ENCODE results near the gene GRIN2A. TPM values are rescaled to one million over a fixed set of nuclear protein-coding genes. Genes with fewer than 3 reads are reported as not detected.

Gene GRIN2A
- total and polyA plus RNA-seq, 2 donors (not counting 1 experiment from before 2014, with no cell fraction given), result 0.44 TPM; not detected in 1

GRCh38 chr16:9708972-9709620 lies 473.1 kb downstream of the GRIN2A start:
- TF ChIP-seq EZH2 (IDR thresholded peaks at IDR 0.05; ENCODE audit: borderline replicate concordance, insufficient read depth, low read depth, low read length, poor library complexity, severe bottlenecking) (no peak), CTCF (IDR thresholded peaks at IDR 0.05) (no peak)
- no peaks in the 10 kb centered on the region for H3K36me3 ChIP-seq (replicated peaks in 1 of 2; ENCODE audit: control extremely low read depth in 1 of 2, control insufficient read depth in 1 of 2, extremely low read depth in 1 of 2, insufficient read depth in 2 of 2, low read length in 1 of 2)
- no peak overlapping the region for H3K27ac ChIP-seq (ENCODE audit: low read length in 2 of 2)
- H3K4me1 Mint-ChIP-seq, result no peaks in the 10 kb centered on the region
- no peak for ATAC-seq (ENCODE audit: low read depth)
- peaks cover 2% of the 10 kb centered on the region for H3K9me3 Mint-ChIP-seq (ENCODE audit: insufficient read depth)
- H3K9ac ChIP-seq (ENCODE audit: low read length), result no peak overlapping the region
- no peak overlapping the region for H3K4me3 Mint-ChIP-seq
- H4K20me1 ChIP-seq (ENCODE audit: control insufficient read depth, insufficient read depth, low read length, poor library complexity, severe bottlenecking), result no peaks in the 10 kb centered on the region
- DNase-seq, result no peak
- H3K27ac Mint-ChIP-seq, result no peak overlapping the region
- peaks cover 0 to 4% (median 0%) of the 10 kb centered on the region in 4 experiments for H3K27me3 ChIP-seq (replicated peaks in 1 of 4; ENCODE audit: control extremely low read depth in 1 of 4, control insufficient read depth in 3 of 4, insufficient read depth in 4 of 4, low read length in 3 of 4)
- POLR2A ChIA-PET, result no interaction called here
- no peaks in the 10 kb centered on the region for H3K79me2 ChIP-seq (ENCODE audit: control insufficient read depth, insufficient read depth, low read length)
- peaks cover 19% of the 10 kb centered on the region for H3K27me3 Mint-ChIP-seq
- WGBS (ENCODE audit: insufficient coverage), result 53% methylated on average over 2 of the region's 5 CpGs
- no peak overlapping the region for H3K4me3 ChIP-seq (ENCODE audit: control extremely low read depth in 1 of 5, extremely low read depth in 1 of 5, insufficient read depth in 1 of 5, low read depth in 2 of 5, low read length in 4 of 5)
- H3K4me1 ChIP-seq (ENCODE audit: control insufficient read depth in 2 of 2, insufficient read depth in 2 of 2, low read length in 2 of 2), result no peaks in the 10 kb centered on the region
- no peak overlapping the region for H3K4me2 ChIP-seq (replicated peaks; ENCODE audit: low read depth, low read length, poor library complexity, severe bottlenecking)
- H2AFZ ChIP-seq (ENCODE audit: insufficient read depth, low read depth, low read length, poor library complexity, severe bottlenecking), result no peak overlapping the region
- H3K9me3 ChIP-seq (ENCODE audit: control extremely low read depth in 1 of 3, control insufficient read depth in 2 of 3, insufficient read depth in 1 of 3, low read length in 2 of 3), result peaks cover 0 to 1% (median 0%) of the 10 kb centered on the region in 3 donors
- intact Hi-C loops (cut with micrococcal nuclease), result no loop called here
- CTCF ChIA-PET, result no interaction called here

GRCh38 chr16:9706217-9706836 lies 475.9 kb downstream of the GRIN2A start:
- Histone ChIP-seq H3K9me3 (ENCODE audit: control extremely low read depth in 1 of 3, control insufficient read depth in 2 of 3, insufficient read depth in 1 of 3, low read length in 2 of 3) (peaks cover 0 to 1% (median 0%) of the 10 kb centered on the region in 3 donors), H3K4me3 (ENCODE audit: control extremely low read depth in 1 of 5, extremely low read depth in 1 of 5, insufficient read depth in 1 of 5, low read depth in 2 of 5, low read length in 4 of 5) (no peak overlapping the region), H2AFZ (ENCODE audit: insufficient read depth, low read depth, low read length, poor library complexity, severe bottlenecking) (no peak overlapping the region), H3K36me3 (replicated peaks in 1 of 2; ENCODE audit: control extremely low read depth in 1 of 2, control insufficient read depth in 1 of 2, extremely low read depth in 1 of 2, insufficient read depth in 2 of 2, low read length in 1 of 2) (no peaks in the 10 kb centered on the region), H3K4me1 (ENCODE audit: control insufficient read depth in 2 of 2, insufficient read depth in 2 of 2, low read length in 2 of 2) (no peaks in the 10 kb centered on the region), H3K4me2 (replicated peaks; ENCODE audit: low read depth, low read length, poor library complexity, severe bottlenecking) (no peak overlapping the region), H3K27ac (ENCODE audit: low read length in 2 of 2) (no peak overlapping the region), H3K79me2 (ENCODE audit: control insufficient read depth, insufficient read depth, low read length) (no peaks in the 10 kb centered on the region), H4K20me1 (ENCODE audit: control insufficient read depth, insufficient read depth, low read length, poor library complexity, severe bottlenecking) (no peaks in the 10 kb centered on the region), H3K27me3 (replicated peaks in 1 of 4; ENCODE audit: control extremely low read depth in 1 of 4, control insufficient read depth in 3 of 4, insufficient read depth in 4 of 4, low read length in 3 of 4) (peaks cover 0 to 4% (median 0%) of the 10 kb centered on the region in 4 experiments), H3K9ac (ENCODE audit: low read length) (no peak overlapping the region)
- CTCF ChIA-PET, result interaction anchor here (0.8 kb wide), 1 partner anchor 9 kb away, joined by 3 read pairs; no protein-coding TSS in a partner anchor
- H3K27me3 Mint-ChIP-seq, result peaks cover 12% of the 10 kb centered on the region
- intact Hi-C loops (cut with micrococcal nuclease), result no loop called here
- H3K4me1 Mint-ChIP-seq, result no peaks in the 10 kb centered on the region
- H3K4me3 Mint-ChIP-seq, result no peak overlapping the region
- 81% methylated on average over 6 of the region's 6 CpGs for WGBS (ENCODE audit: insufficient coverage)
- no peak overlapping the region for H3K27ac Mint-ChIP-seq
- ATAC-seq (ENCODE audit: low read depth) (no peak), DNase-seq (no peak)
- TF ChIP-seq EZH2 (IDR thresholded peaks at IDR 0.05; ENCODE audit: borderline replicate concordance, insufficient read depth, low read depth, low read length, poor library complexity, severe bottlenecking) (no peak), CTCF (IDR thresholded peaks at IDR 0.05) (no peak)
- H3K9me3 Mint-ChIP-seq (ENCODE audit: insufficient read depth), result peaks cover 2% of the 10 kb centered on the region
- POLR2A ChIA-PET, result no interaction called here
